IPS-18c (cell line): ENCODE data around the gene PLEKHA6.

Experiments
- H3K4me3 ChIP-seq: 2 replicates; pipeline ENCODE4 v1.7.0; 2013; ENCODE audit warnings: low read depth, mild to moderate bottlenecking, low read length, moderate library complexity; ENCODE audit not compliant: insufficient read depth
- H3K9me3 ChIP-seq: one replicate; pipeline ENCODE4 v1.6.1; 2013; ENCODE audit warnings: mild to moderate bottlenecking, low read length, moderate library complexity; ENCODE audit not compliant: control insufficient read depth, insufficient read depth

Gene PLEKHA6

GRCh38 chr1:204265665-204266064 is 94.1 kb downstream of the PLEKHA6 start:
- no peaks in the 10 kb centered on the region for H3K9me3 ChIP-seq
- no peak overlapping the region for H3K4me3 ChIP-seq

GRCh38 chr1:204264805-204265204 is 94.9 kb downstream of the PLEKHA6 start:
- no peak overlapping the region for H3K4me3 ChIP-seq
- no peaks in the 10 kb centered on the region for H3K9me3 ChIP-seq

GRCh38 chr1:204263254-204263910 is 96.3 kb downstream of the PLEKHA6 start:
- Histone ChIP-seq H3K4me3 (no peak overlapping the region), H3K9me3 (no peaks in the 10 kb centered on the region)

- Histone ChIP-seq H3K9me3 (no peaks in the 10 kb centered on the region), H3K4me3 (no peak overlapping the region)
These were observed 97.0 kb downstream of the PLEKHA6 start for GRCh38 chr1:204262506-204263253.

GRCh38 chr1:204261746-204262505 is 97.8 kb downstream of the PLEKHA6 start:
- H3K9me3 ChIP-seq, result no peaks in the 10 kb centered on the region
- H3K4me3 ChIP-seq, result no peak overlapping the region

GRCh38 chr1:204261266-204261665 is 98.5 kb downstream of the PLEKHA6 start:
- H3K4me3 ChIP-seq, result no peak overlapping the region
- no peaks in the 10 kb centered on the region for H3K9me3 ChIP-seq

- Histone ChIP-seq H3K4me3 (no peak overlapping the region), H3K9me3 (no peaks in the 10 kb centered on the region)
These were observed 99.0 kb downstream of the PLEKHA6 start for GRCh38 chr1:204260601-204261197.

GRCh38 chr1:204259782-204260181 is 99.9 kb downstream of the PLEKHA6 start:
- Histone ChIP-seq H3K9me3 (no peaks in the 10 kb centered on the region), H3K4me3 (no peak overlapping the region)

GRCh38 chr1:204259196-204259595 is 100.5 kb downstream of the PLEKHA6 start:
- H3K9me3 ChIP-seq, result no peaks in the 10 kb centered on the region
- H3K4me3 ChIP-seq, result no peak overlapping the region

- Histone ChIP-seq H3K4me3 (no peak overlapping the region), H3K9me3 (no peaks in the 10 kb centered on the region)
These were observed 101.3 kb downstream of the PLEKHA6 start for GRCh38 chr1:204258213-204259115.

GRCh38 chr1:204257446-204257845 is 102.3 kb downstream of the PLEKHA6 start:
- no peak overlapping the region for H3K4me3 ChIP-seq
- H3K9me3 ChIP-seq, result no peaks in the 10 kb centered on the region

- H3K9me3 ChIP-seq, result no peaks in the 10 kb centered on the region
- H3K4me3 ChIP-seq, result no peak overlapping the region
These were observed 103.2 kb downstream of the PLEKHA6 start for GRCh38 chr1:204256531-204256930.

- Histone ChIP-seq H3K4me3 (peak overlapping the region; percentile 29; the same call in 1 of the 2 replicates), H3K9me3 (no peaks in the 10 kb centered on the region)
These were observed 103.8 kb downstream of the PLEKHA6 start for GRCh38 chr1:204255966-204256365.

- no peak overlapping the region; the same call in 1 of the 2 replicates for H3K4me3 ChIP-seq
- no peaks in the 10 kb centered on the region for H3K9me3 ChIP-seq
These were observed 104.5 kb downstream of the PLEKHA6 start for GRCh38 chr1:204255225-204255624.

- Histone ChIP-seq H3K9me3 (no peaks in the 10 kb centered on the region), H3K4me3 (no peak overlapping the region)
These were observed 105.6 kb downstream of the PLEKHA6 start for GRCh38 chr1:204254031-204254661.

- H3K4me3 ChIP-seq, result no peak overlapping the region
- no peaks in the 10 kb centered on the region for H3K9me3 ChIP-seq
These were observed 107.6 kb downstream of the PLEKHA6 start for GRCh38 chr1:204251926-204252689.
